ENCODE results near the gene NUDC. TPM values are rescaled to one million over a fixed set of nuclear protein-coding genes. Genes with fewer than 3 reads are reported as not detected.

Gene NUDC
- total RNA-seq, 2 experiments from 2014 or later = 65.7 to 106 TPM

DNA sequence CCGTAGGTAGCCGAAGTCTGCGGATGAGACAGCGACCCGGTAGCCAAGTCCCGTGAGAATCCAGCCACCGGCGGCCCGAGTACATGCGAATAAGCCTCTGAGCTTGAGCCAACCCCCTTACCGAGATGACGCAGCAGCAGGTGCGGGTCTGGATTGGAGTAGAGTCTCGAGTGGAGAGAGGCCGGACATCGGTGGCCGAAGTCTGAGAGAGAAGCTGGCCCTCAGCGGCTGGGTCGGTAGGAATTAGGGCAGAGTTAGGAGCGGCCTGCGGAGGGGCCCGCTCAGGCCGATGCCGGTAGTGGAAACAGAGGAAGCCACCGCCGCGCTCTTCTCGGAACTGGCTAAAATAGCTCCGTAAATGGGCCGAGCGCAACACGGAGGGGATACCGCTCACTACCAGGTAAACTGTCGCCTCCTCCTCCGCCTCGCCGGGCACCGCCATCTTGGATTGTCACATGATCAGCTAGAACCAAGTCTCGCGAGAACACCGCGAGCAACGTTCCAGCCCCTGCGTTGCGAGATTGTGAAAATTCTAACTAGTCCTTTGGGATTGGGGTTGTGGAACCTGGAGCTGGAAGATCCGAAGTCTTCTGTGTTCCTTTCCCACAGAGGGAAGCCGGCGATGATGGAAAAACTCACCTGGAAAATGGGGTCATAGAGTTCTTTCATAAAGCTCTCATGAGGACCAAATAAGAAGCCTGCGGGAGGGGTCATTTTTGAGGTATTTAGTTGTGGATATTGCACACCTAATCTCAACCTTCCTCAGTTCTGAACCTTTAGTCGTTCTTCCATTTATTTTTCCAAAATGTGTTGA, 21.3 kb upstream of the NUDC start, which contains the start of gene GPATCH3:
Gene GPATCH3 (minus strand): TSS at position 467 of the 814 bp plus-strand sequence. CDS start 25 bp downstream, at position 442.
- Histone ChIP-seq H2AFZ (ENCODE audit: low read length) (peak within 1 kb of the TSS; percentile 99), H3K36me3 (ENCODE audit: insufficient read depth, low read length) (peaks cover 14% of the 10 kb centered on the region; the same call in 1 of the 2 replicates), H3K9me2 (ENCODE audit: insufficient read depth, low read length) (no peaks in the 10 kb centered on the region), H3K4me3 (ENCODE audit: low read depth, low read length, poor library complexity, severe bottlenecking) (peak within 1 kb of the TSS; percentile 91), H3K79me2 (ENCODE audit: insufficient read depth, low read depth, low read length) (peaks cover 17% of the 10 kb centered on the region), H3K27ac (ENCODE audit: low read depth, low read length, poor library complexity, severe bottlenecking) (peak within 1 kb of the TSS; percentile 43), H4K20me1 (ENCODE audit: insufficient read depth, low read length) (no peaks in the 10 kb centered on the region), H3K4me2 (ENCODE audit: low read length) (peak within 1 kb of the TSS; percentile 83), H3K9me3 (ENCODE audit: low read length) (no peaks in the 10 kb centered on the region), H3K4me1 (ENCODE audit: insufficient read depth, low read length, poor library complexity, severe bottlenecking) (peaks cover 16% of the 10 kb centered on the region)
- BruUV-seq (replicated peaks) = TSS peak; percentile 83
- ChIA-PET CTCF (ENCODE audit: unreplicated experiment) (interaction anchor here (1.0 to 1.2 kb wide), 2 partner anchors 10 to 144 kb away, joined by 3 to 4 read pairs; partner anchors contain the start of gene GPN2), POLR2A (interaction anchor here (0.6 to 3.4 kb wide), 11 partner anchors 9 to 359 kb away, joined by 3 to 22 read pairs (median 3); partner anchors contain the start of genes GPN2 and NUDC)
- DNase-seq (ENCODE audit: low spot score) = peak; percentile 95
- intact Hi-C loops (cut with micrococcal nuclease; ENCODE audit: unreplicated experiment) = no loop called here
- TF ChIP-seq, protein P1, sequence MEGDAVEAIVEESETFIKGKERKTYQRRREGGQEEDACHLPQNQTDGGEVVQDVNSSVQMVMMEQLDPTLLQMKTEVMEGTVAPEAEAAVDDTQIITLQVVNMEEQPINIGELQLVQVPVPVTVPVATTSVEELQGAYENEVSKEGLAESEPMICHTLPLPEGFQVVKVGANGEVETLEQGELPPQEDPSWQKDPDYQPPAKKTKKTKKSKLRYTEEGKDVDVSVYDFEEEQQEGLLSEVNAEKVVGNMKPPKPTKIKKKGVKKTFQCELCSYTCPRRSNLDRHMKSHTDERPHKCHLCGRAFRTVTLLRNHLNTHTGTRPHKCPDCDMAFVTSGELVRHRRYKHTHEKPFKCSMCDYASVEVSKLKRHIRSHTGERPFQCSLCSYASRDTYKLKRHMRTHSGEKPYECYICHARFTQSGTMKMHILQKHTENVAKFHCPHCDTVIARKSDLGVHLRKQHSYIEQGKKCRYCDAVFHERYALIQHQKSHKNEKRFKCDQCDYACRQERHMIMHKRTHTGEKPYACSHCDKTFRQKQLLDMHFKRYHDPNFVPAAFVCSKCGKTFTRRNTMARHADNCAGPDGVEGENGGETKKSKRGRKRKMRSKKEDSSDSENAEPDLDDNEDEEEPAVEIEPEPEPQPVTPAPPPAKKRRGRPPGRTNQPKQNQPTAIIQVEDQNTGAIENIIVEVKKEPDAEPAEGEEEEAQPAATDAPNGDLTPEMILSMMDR (conservative IDR thresholded peaks at IDR 0.05; ENCODE audit: low read length) = no peak
- TF ChIP-seq EZH2phosphoT487 (IDR thresholded peaks at IDR 0.05; ENCODE audit: borderline replicate concordance, low read depth, low read length) = no peak

GRCh38 chr1:26900815-26901511, 20.6 kb upstream of the NUDC start:
- Histone ChIP-seq H3K79me2 (ENCODE audit: insufficient read depth, low read depth, low read length) (peaks cover 17% of the 10 kb centered on the region), H3K9me2 (ENCODE audit: insufficient read depth, low read length) (no peaks in the 10 kb centered on the region), H2AFZ (ENCODE audit: low read length) (peak overlapping the region; percentile 99), H4K20me1 (ENCODE audit: insufficient read depth, low read length) (no peaks in the 10 kb centered on the region), H3K27ac (ENCODE audit: low read depth, low read length, poor library complexity, severe bottlenecking) (peak overlapping the region; percentile 43), H3K4me3 (ENCODE audit: low read depth, low read length, poor library complexity, severe bottlenecking) (peak overlapping the region; percentile 91), H3K36me3 (ENCODE audit: insufficient read depth, low read length) (peaks cover 12% of the 10 kb centered on the region; the same call in 1 of the 2 replicates), H3K4me2 (ENCODE audit: low read length) (peak overlapping the region; percentile 83), H3K9me3 (ENCODE audit: low read length) (no peaks in the 10 kb centered on the region), H3K4me1 (ENCODE audit: insufficient read depth, low read length, poor library complexity, severe bottlenecking) (peaks cover 16% of the 10 kb centered on the region)
- no peak for DNase-seq (ENCODE audit: low spot score)
- TF ChIP-seq, protein P1 (conservative IDR thresholded peaks at IDR 0.05; ENCODE audit: low read length) = no peak
- no peak for TF ChIP-seq EZH2phosphoT487 (IDR thresholded peaks at IDR 0.05; ENCODE audit: borderline replicate concordance, low read depth, low read length)
- ChIA-PET POLR2A (interaction anchor here (0.6 to 3.4 kb wide), 9 partner anchors 8 to 360 kb away, joined by 3 to 22 read pairs (median 3); partner anchors contain the start of genes GPN2 and NUDC), CTCF (ENCODE audit: unreplicated experiment) (interaction anchor here (1.0 to 1.2 kb wide), 2 partner anchors 11 to 144 kb away, joined by 3 to 4 read pairs; partner anchors contain the start of gene GPN2)
- intact Hi-C loops (cut with micrococcal nuclease; ENCODE audit: unreplicated experiment) = no loop called here
- TSS peak; percentile 96 for BruUV-seq (replicated peaks)

Measured in OCI-LY7 (cell line).